Astrocyte of the spinal cord (primary cell): ENCODE data around the gene DHRS12.
A peak's percentile ranks its signal among the peaks of the same experiment; 100 is the strongest.

ENCODE experiments used
- DNase-seq: peaks from one replicate; pipeline ENCODE4 v3.0.0; 2011; ENCODE audit warnings: low read depth, low spot score
- H3K4me3 ChIP-seq: 2 replicates; pipeline ENCODE4 v1.5.1; 2011; ENCODE audit warnings: low read depth, mild to moderate bottlenecking, low read length, moderate library complexity
- CTCF ChIP-seq: IDR thresholded peaks from 2 replicates; pipeline ENCODE4 v1.5.1; 2012; ENCODE audit warnings: low read depth, mild to moderate bottlenecking, low read length, inconsistent platforms
- in situ Hi-C: cut with HindIII; loops from 2 replicates; pipeline ENCODE4 v1.10.0; 2017; ENCODE audit warnings: low sequenced_read_pairs

DHRS12 gene

GRCh38 chr13:51765142-51765515, 38.8 kb downstream of the DHRS12 start:
- in situ Hi-C loops = no loop called here
- no peak for TF ChIP-seq CTCF
- no peak for DNase-seq
- H3K4me3 ChIP-seq = no peak overlapping the region

GRCh38 chr13:51764184-51765141, 39.5 kb downstream of the DHRS12 start:
- peak; percentile 74 for DNase-seq
- no peak overlapping the region for H3K4me3 ChIP-seq
- no peak for TF ChIP-seq CTCF
- in situ Hi-C loops = no loop called here

- in situ Hi-C loops = no loop called here
- no peak for TF ChIP-seq CTCF
Measured at GRCh38 chr13:51763486-51763885, 40.5 kb downstream of the DHRS12 start.

GRCh38 chr13:51761643-51762350, 42.2 kb downstream of the DHRS12 start:
- TF ChIP-seq CTCF = no peak
- DNase-seq = no peak
- H3K4me3 ChIP-seq = no peak overlapping the region
- in situ Hi-C loops = no loop called here

More at GRCh38 chr13:51763486-51763885, 40.5 kb downstream of the DHRS12 start:
- no peak overlapping the region for H3K4me3 ChIP-seq
- no peak for DNase-seq

GRCh38 chr13:51760592-51760991, 43.4 kb downstream of the DHRS12 start:
- no peak for DNase-seq
- TF ChIP-seq CTCF = no peak
- in situ Hi-C loops = no loop called here
- H3K4me3 ChIP-seq = no peak overlapping the region

DNA sequence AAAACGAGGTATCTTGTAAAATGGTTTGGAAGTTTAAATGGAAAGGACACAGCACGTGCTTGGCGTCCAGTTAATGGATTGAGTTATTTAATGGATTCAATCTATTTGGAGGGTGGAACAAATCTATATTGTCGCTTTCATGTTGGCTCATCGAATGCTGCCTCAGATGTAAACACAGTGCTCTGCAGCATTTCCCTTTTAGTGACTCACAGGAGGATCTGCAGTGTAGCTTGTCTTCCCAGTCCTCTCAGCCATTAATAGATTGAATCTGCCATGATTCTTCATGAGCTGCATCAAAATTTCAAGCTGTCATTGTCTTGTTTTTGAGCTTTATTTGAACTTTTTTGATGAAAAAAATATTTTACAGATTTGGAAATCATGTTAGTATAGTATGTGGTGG, 44.7 kb downstream of the DHRS12 start:
- in situ Hi-C loops = no loop called here
- TF ChIP-seq CTCF = no peak
- no peak overlapping the region for H3K4me3 ChIP-seq
- DNase-seq = no peak
